GM23338 (cell line): Measurements from ENCODE around the gene C14orf93. TPM values are rescaled to one million over a fixed set of nuclear protein-coding genes. Genes with fewer than 3 reads are reported as not detected.

Experiments used
- ATAC-seq: fragments of 200-7000 bp; cut with Tn5 transposase; 3 replicates; pipeline ENCODE4 v1.9.1; 2020
- DNase-seq: peaks from one replicate; pipeline ENCODE4 v3.0.0-alpha.2; 2015; ENCODE audit warnings: low spot score
- H2AFZ ChIP-seq: fragments of 200-600 bp; sonication (generic); 2 replicates; pipeline ENCODE4 v1.8.0; 2016; ENCODE audit warnings: antibody characterized with exemption, mild to moderate bottlenecking, moderate library complexity
- H3F3A ChIP-seq: fragments of 200-600 bp; sonication (generic); replicated peaks from 2 replicates; pipeline ENCODE4 v1.8.0; 2017; ENCODE audit warnings: antibody characterized with exemption, mixed run types, low read depth
- H3K27ac ChIP-seq: fragments of 200-600 bp; sonication (generic); 2 replicates; pipeline ENCODE4 v1.6.1; 2016; ENCODE audit warnings: low read depth
- H3K27me3 ChIP-seq: fragments of 200-600 bp; sonication (generic); 2 replicates; pipeline ENCODE4 v1.8.0; 2016; ENCODE audit warnings: mild to moderate bottlenecking, mixed run types, moderate library complexity; ENCODE audit not compliant: insufficient read depth
- H3K36me3 ChIP-seq: fragments of 200-600 bp; sonication (generic); 2 replicates; pipeline ENCODE4 v1.8.0; 2016; ENCODE audit warnings: mild to moderate bottlenecking; ENCODE audit not compliant: insufficient read depth
- H3K4me1 ChIP-seq: fragments of 200-600 bp; sonication (generic); 2 replicates; pipeline ENCODE4 v1.8.0; 2016; ENCODE audit warnings: mild to moderate bottlenecking, moderate library complexity; ENCODE audit not compliant: insufficient read depth
- H3K4me2 ChIP-seq: fragments of 200-600 bp; sonication (generic); 2 replicates; pipeline ENCODE4 v1.7.1; 2017; ENCODE audit warnings: mixed run types
- H3K4me3 ChIP-seq: fragments of 200-600 bp; sonication (generic); 2 replicates; pipeline ENCODE4 v1.6.1; 2016; ENCODE audit warnings: mixed run types
- H3K79me2 ChIP-seq: fragments of 200-600 bp; sonication (generic); replicated peaks from 2 replicates; pipeline ENCODE4 v1.8.0; 2017; ENCODE audit warnings: mild to moderate bottlenecking; ENCODE audit not compliant: insufficient read depth
- H3K9me2 ChIP-seq: fragments of 200-600 bp; sonication (generic); 2 replicates; pipeline ENCODE4 v1.8.0; 2017; ENCODE audit not compliant: insufficient read depth
- H4K20me1 ChIP-seq: fragments of 200-600 bp; sonication (generic); replicated peaks from 2 replicates; pipeline ENCODE4 v1.8.0; 2017; ENCODE audit warnings: mild to moderate bottlenecking; ENCODE audit not compliant: insufficient read depth
- H3K27ac Mint-ChIP-seq: 2 replicates; pipeline ENCODE4 v1.8.0; 2020; ENCODE audit warnings: inconsistent platforms, mild to moderate bottlenecking, moderate library complexity, mixed read lengths
- H3K27me3 Mint-ChIP-seq: 3 replicates; pipeline ENCODE4 v1.8.0; 2022; ENCODE audit warnings: low read depth, mild to moderate bottlenecking, moderate library complexity, mixed read lengths, inconsistent platforms; ENCODE audit not compliant: insufficient read depth, poor library complexity
- H3K36me3 Mint-ChIP-seq: 3 replicates; pipeline ENCODE4 v1.8.0; 2021; ENCODE audit warnings: low read depth, mild to moderate bottlenecking, inconsistent platforms, moderate library complexity, mixed read lengths
- H3K4me1 Mint-ChIP-seq: 3 replicates; pipeline ENCODE4 v1.8.0; 2020; ENCODE audit warnings: mild to moderate bottlenecking, inconsistent platforms, mixed read lengths
- H3K4me3 Mint-ChIP-seq: 3 replicates; pipeline ENCODE4 v1.8.0; 2021; ENCODE audit warnings: moderate library complexity, mild to moderate bottlenecking, inconsistent platforms, mixed read lengths
- H3K9me3 Mint-ChIP-seq: 3 replicates; pipeline ENCODE4 v1.8.0; 2020; ENCODE audit warnings: moderate library complexity, mild to moderate bottlenecking, inconsistent platforms, mixed read lengths
- CREB1 ChIP-seq: fragments of 250-450 bp; sonication (Bioruptor Pico); IDR thresholded peaks from 2 replicates; pipeline ENCODE4 v1.5.0; 2020; ENCODE audit warnings: low read depth, mild to moderate bottlenecking, moderate library complexity
- EZH2 ChIP-seq: fragments of 200-600 bp; sonication (generic); IDR thresholded peaks from one replicate; pipeline ENCODE4 v1.8.0; 2017; ENCODE audit warnings: antibody characterized with exemption, mild to moderate bottlenecking, low read depth; ENCODE audit not compliant: unreplicated experiment
- EZH2phosphoT487 ChIP-seq: fragments of 200-600 bp; sonication (generic); IDR thresholded peaks from one replicate; pipeline ENCODE4 v1.8.1; 2018; ENCODE audit warnings: antibody characterized with exemption; ENCODE audit not compliant: unreplicated experiment
- JUNB ChIP-seq: IDR thresholded peaks from one replicate; pipeline ENCODE4 v1.6.1; 2016; ENCODE audit warnings: antibody characterized with exemption; ENCODE audit not compliant: unreplicated experiment
- NANOG ChIP-seq: IDR thresholded peaks from 2 replicates; pipeline ENCODE4 v1.6.1; 2016; ENCODE audit warnings: antibody characterized with exemption, borderline replicate concordance
- STAT1 ChIP-seq: IDR thresholded peaks from one replicate; pipeline ENCODE4 v1.6.1; 2016; ENCODE audit warnings: antibody characterized with exemption; ENCODE audit not compliant: unreplicated experiment
- ZNF114 ChIP-seq: fragments of 250-450 bp; sonication (Bioruptor Pico); IDR thresholded peaks from 2 replicates; pipeline ENCODE4 v1.5.0; 2020; ENCODE audit warnings: mild to moderate bottlenecking, moderate library complexity
- ZNF331 ChIP-seq: fragments of 250-450 bp; sonication (Bioruptor Pico); IDR thresholded peaks from 2 replicates; pipeline ENCODE4 v1.5.0; 2020; ENCODE audit warnings: low read depth, mild to moderate bottlenecking, moderate library complexity
- polyA plus RNA-seq: library from polyadenylated mRNA; unstranded; fragments of >200 nt; fragmentation: Nextera tagmentation; extraction: Ambion mirVana; gene quantifications from 2 replicates; pipeline ENCODE4 v1.2.1, GENCODE V29; 2016
- total RNA-seq: library from RNA; depleted of rRNA; stranded (reverse); fragments of >200 nt; shearing (Covaris generic); gene quantifications from 2 replicates; pipeline ENCODE4 v1.2.3, GENCODE V29; 2014
- TF ChIP-seq, protein P1 (sequence below): IDR thresholded peaks from 2 replicates; pipeline ENCODE4 v1.6.1; 2016; ENCODE audit warnings: antibody characterized with exemption
- TF ChIP-seq, protein P2 (sequence below): IDR thresholded peaks from one replicate; pipeline ENCODE4 v1.6.1; 2018; ENCODE audit warnings: antibody characterized with exemption; ENCODE audit not compliant: unreplicated experiment
- TF ChIP-seq, protein P3 (sequence below): fragments of 250-450 bp; sonication (Bioruptor Pico); IDR thresholded peaks from 2 replicates; pipeline ENCODE4 v1.5.0; 2020; ENCODE audit warnings: mild to moderate bottlenecking, moderate library complexity

The C14orf93 gene
- total and polyA plus RNA-seq, 2 experiments from 2014 or later = 3.5 to 11.7 TPM

DNA sequence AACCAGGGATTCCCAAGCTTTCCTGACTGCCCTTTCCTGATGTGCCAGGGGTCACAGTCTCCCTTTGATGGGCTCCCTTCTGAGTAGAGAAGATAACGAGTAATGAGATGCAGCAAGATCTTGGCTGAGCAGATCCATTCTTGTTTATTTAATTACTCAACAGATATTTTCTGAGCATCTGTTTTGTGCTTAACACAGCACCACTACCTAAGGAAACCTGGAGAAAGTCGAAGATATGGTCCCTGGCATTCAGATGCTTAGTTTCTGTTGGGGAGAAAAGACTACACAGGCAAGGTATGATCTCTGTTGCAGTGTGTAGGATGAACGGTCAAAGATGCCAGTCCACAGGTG, 31.5 kb downstream of the C14orf93 start:
- H3F3A ChIP-seq = peaks cover 42% of the 10 kb centered on the region
- H4K20me1 ChIP-seq = no peaks in the 10 kb centered on the region; the same call in 1 of the 2 replicates
- DNase-seq (no peak), ATAC-seq (no peak)
- H3K4me2 ChIP-seq = peak overlapping the region; percentile 92
- Mint-ChIP-seq H3K9me3 (no peaks in the 10 kb centered on the region), H3K27ac (0 out of 2 replicates have a peak overlapping the region, but pooled peaks have one; percentile 92), H3K36me3 (peaks cover 57% of the 10 kb centered on the region), H3K4me1 (peaks cover 48% of the 10 kb centered on the region), H3K27me3 (peaks cover 23% of the 10 kb centered on the region), H3K4me3 (peak overlapping the region; percentile 69; the same call in 1 of the 3 replicates)
- H3K9me2 ChIP-seq = no peaks in the 10 kb centered on the region
- peaks cover 19% of the 10 kb centered on the region for H3K27me3 ChIP-seq
- peaks cover 36% of the 10 kb centered on the region for H3K4me1 ChIP-seq
- no peak overlapping the region for H2AFZ ChIP-seq
- no peak for TF ChIP-seq EZH2phosphoT487
- TF ChIP-seq ZNF114 (CRISPR knock-in tag) = no peak
- no peak for TF ChIP-seq ZNF331 (CRISPR knock-in tag)
- TF ChIP-seq, protein P1, sequence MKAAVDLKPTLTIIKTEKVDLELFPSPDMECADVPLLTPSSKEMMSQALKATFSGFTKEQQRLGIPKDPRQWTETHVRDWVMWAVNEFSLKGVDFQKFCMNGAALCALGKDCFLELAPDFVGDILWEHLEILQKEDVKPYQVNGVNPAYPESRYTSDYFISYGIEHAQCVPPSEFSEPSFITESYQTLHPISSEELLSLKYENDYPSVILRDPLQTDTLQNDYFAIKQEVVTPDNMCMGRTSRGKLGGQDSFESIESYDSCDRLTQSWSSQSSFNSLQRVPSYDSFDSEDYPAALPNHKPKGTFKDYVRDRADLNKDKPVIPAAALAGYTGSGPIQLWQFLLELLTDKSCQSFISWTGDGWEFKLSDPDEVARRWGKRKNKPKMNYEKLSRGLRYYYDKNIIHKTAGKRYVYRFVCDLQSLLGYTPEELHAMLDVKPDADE = no peak
- TF ChIP-seq CREB1 (CRISPR knock-in tag) = no peak
- TF ChIP-seq, protein P2, sequence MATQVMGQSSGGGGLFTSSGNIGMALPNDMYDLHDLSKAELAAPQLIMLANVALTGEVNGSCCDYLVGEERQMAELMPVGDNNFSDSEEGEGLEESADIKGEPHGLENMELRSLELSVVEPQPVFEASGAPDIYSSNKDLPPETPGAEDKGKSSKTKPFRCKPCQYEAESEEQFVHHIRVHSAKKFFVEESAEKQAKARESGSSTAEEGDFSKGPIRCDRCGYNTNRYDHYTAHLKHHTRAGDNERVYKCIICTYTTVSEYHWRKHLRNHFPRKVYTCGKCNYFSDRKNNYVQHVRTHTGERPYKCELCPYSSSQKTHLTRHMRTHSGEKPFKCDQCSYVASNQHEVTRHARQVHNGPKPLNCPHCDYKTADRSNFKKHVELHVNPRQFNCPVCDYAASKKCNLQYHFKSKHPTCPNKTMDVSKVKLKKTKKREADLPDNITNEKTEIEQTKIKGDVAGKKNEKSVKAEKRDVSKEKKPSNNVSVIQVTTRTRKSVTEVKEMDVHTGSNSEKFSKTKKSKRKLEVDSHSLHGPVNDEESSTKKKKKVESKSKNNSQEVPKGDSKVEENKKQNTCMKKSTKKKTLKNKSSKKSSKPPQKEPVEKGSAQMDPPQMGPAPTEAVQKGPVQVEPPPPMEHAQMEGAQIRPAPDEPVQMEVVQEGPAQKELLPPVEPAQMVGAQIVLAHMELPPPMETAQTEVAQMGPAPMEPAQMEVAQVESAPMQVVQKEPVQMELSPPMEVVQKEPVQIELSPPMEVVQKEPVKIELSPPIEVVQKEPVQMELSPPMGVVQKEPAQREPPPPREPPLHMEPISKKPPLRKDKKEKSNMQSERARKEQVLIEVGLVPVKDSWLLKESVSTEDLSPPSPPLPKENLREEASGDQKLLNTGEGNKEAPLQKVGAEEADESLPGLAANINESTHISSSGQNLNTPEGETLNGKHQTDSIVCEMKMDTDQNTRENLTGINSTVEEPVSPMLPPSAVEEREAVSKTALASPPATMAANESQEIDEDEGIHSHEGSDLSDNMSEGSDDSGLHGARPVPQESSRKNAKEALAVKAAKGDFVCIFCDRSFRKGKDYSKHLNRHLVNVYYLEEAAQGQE = no peak
- no peak for TF ChIP-seq STAT1
- TF ChIP-seq, protein P3, sequence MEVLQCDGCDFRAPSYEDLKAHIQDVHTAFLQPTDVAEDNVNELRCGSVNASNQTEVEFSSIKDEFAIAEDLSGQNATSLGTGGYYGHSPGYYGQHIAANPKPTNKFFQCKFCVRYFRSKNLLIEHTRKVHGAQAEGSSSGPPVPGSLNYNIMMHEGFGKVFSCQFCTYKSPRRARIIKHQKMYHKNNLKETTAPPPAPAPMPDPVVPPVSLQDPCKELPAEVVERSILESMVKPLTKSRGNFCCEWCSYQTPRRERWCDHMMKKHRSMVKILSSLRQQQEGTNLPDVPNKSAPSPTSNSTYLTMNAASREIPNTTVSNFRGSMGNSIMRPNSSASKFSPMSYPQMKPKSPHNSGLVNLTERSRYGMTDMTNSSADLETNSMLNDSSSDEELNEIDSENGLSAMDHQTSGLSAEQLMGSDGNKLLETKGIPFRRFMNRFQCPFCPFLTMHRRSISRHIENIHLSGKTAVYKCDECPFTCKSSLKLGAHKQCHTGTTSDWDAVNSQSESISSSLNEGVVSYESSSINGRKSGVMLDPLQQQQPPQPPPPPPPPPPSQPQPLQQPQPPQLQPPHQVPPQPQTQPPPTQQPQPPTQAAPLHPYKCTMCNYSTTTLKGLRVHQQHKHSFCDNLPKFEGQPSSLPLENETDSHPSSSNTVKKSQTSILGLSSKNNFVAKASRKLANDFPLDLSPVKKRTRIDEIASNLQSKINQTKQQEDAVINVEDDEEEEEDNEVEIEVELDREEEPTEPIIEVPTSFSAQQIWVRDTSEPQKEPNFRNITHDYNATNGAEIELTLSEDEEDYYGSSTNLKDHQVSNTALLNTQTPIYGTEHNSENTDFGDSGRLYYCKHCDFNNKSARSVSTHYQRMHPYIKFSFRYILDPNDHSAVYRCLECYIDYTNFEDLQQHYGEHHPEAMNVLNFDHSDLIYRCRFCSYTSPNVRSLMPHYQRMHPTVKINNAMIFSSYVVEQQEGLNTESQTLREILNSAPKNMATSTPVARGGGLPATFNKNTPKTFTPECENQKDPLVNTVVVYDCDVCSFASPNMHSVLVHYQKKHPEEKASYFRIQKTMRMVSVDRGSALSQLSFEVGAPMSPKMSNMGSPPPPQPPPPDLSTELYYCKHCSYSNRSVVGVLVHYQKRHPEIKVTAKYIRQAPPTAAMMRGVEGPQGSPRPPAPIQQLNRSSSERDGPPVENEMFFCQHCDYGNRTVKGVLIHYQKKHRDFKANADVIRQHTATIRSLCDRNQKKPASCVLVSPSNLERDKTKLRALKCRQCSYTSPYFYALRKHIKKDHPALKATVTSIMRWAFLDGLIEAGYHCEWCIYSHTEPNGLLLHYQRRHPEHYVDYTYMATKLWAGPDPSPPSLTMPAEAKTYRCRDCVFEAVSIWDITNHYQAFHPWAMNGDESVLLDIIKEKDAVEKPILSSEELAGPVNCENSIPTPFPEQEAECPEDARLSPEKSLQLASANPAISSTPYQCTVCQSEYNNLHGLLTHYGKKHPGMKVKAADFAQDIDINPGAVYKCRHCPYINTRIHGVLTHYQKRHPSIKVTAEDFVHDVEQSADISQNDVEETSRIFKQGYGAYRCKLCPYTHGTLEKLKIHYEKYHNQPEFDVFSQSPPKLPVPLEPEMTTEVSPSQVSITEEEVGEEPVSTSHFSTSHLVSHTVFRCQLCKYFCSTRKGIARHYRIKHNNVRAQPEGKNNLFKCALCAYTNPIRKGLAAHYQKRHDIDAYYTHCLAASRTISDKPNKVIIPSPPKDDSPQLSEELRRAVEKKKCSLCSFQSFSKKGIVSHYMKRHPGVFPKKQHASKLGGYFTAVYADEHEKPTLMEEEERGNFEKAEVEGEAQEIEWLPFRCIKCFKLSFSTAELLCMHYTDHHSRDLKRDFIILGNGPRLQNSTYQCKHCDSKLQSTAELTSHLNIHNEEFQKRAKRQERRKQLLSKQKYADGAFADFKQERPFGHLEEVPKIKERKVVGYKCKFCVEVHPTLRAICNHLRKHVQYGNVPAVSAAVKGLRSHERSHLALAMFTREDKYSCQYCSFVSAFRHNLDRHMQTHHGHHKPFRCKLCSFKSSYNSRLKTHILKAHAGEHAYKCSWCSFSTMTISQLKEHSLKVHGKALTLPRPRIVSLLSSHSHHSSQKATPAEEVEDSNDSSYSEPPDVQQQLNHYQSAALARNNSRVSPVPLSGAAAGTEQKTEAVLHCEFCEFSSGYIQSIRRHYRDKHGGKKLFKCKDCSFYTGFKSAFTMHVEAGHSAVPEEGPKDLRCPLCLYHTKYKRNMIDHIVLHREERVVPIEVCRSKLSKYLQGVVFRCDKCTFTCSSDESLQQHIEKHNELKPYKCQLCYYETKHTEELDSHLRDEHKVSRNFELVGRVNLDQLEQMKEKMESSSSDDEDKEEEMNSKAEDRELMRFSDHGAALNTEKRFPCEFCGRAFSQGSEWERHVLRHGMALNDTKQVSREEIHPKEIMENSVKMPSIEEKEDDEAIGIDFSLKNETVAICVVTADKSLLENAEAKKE = no peak
- TF ChIP-seq JUNB = no peak
- TF ChIP-seq EZH2 = no peak
- TF ChIP-seq NANOG = no peak
- peak overlapping the region; percentile 70; the same call in 1 of the 2 replicates for H3K4me3 ChIP-seq
- H3K36me3 ChIP-seq = peaks cover 24% of the 10 kb centered on the region
- H3K27ac ChIP-seq = peak overlapping the region; percentile 99
- H3K79me2 ChIP-seq = peaks cover 47% of the 10 kb centered on the region
